GM12878 (cell line): ENCODE measurements around the gene BRD2. TPM values are rescaled to one million over a fixed set of nuclear protein-coding genes. Genes with fewer than 3 reads are reported as not detected.

Experiments
- ATF7 ChIP-seq: fragments of 450-650 bp; IDR thresholded peaks from 2 replicates; pipeline ENCODE4 v1.6.1; 2016; ENCODE audit warnings: low read depth, mild to moderate bottlenecking
- BMI1 ChIP-seq: fragments of 450-650 bp; IDR thresholded peaks from 2 replicates; pipeline ENCODE4 v1.6.1; 2016; ENCODE audit warnings: mild to moderate bottlenecking, moderate library complexity, borderline replicate concordance
- EED ChIP-seq: sonication (generic); IDR thresholded peaks from 2 replicates; pipeline ENCODE4 v1.6.1; 2016; ENCODE audit warnings: antibody characterized with exemption, low read depth
- EGR1 ChIP-seq, 2 experiments: IDR thresholded peaks; 1 replicate in 1 of 2; 2 replicates in 1 of 2; pipeline ENCODE4 v1.6.1; 2011 to 2012; ENCODE audit warnings: low read depth in 2 of 2, low read length in 2 of 2, borderline replicate concordance in 1 of 2, mild to moderate bottlenecking in 1 of 2, moderate library complexity in 1 of 2
- ELK1 ChIP-seq: IDR thresholded peaks from 2 replicates; pipeline ENCODE4 v1.6.1; 2012; ENCODE audit warnings: low read depth, low read length, improper control_type of control experiment
- EP300 ChIP-seq, 2 experiments: fragments of 150-350 bp in 1 of 2; IDR thresholded peaks; 2 replicates each; pipeline ENCODE4 v1.6.1; 2011 to 2012; ENCODE audit warnings: low read depth in 2 of 2, low read length in 2 of 2, borderline replicate concordance in 1 of 2, improper control_type of control experiment in 1 of 2, inconsistent platforms in 1 of 2; ENCODE audit not compliant: control insufficient read depth in 1 of 2
- GATAD2B ChIP-seq: fragments of 450-650 bp; conservative IDR thresholded peaks from 2 replicates; pipeline ENCODE4 v1.6.1; 2017; ENCODE audit warnings: low read depth, mild to moderate bottlenecking, moderate library complexity
- HDAC2 ChIP-seq: fragments of 200-600 bp; sonication (generic); IDR thresholded peaks from 2 replicates; pipeline ENCODE4 v1.6.1; 2017
- MAX ChIP-seq: IDR thresholded peaks from 2 replicates; pipeline ENCODE4 v1.6.1; 2012; ENCODE audit warnings: low read depth, low read length, improper control_type of control experiment
- MYB ChIP-seq: fragments of 150-350 bp; IDR thresholded peaks from 2 replicates; pipeline ENCODE4 v1.6.1; 2014; ENCODE audit warnings: mild to moderate bottlenecking, low read depth, low read length, borderline replicate concordance
- MYC ChIP-seq: IDR thresholded peaks from 2 replicates; pipeline ENCODE4 v1.6.1; 2011; ENCODE audit warnings: mild to moderate bottlenecking, low read length, moderate library complexity, inconsistent platforms; ENCODE audit not compliant: insufficient read depth, insufficient replicate concordance, insufficient read length, severe bottlenecking
- NFIC ChIP-seq: IDR thresholded peaks from 2 replicates; pipeline ENCODE4 v1.6.1; 2012; ENCODE audit warnings: low read depth, mild to moderate bottlenecking, inconsistent platforms, low read length, moderate library complexity
- NKRF ChIP-seq: fragments of 450-650 bp; conservative IDR thresholded peaks from 2 replicates; pipeline ENCODE4 v1.6.1; 2017; ENCODE audit warnings: mild to moderate bottlenecking, moderate library complexity
- RAD21 ChIP-seq: IDR thresholded peaks from 2 replicates; pipeline ENCODE4 v1.6.1; 2011; ENCODE audit warnings: mild to moderate bottlenecking, low read depth, low read length, moderate library complexity; ENCODE audit not compliant: insufficient read depth
- RCOR1 ChIP-seq: conservative IDR thresholded peaks from 2 replicates; pipeline ENCODE4 v1.6.1; 2012; ENCODE audit warnings: low read depth, low read length, improper control_type of control experiment
- SIX5 ChIP-seq: IDR thresholded peaks from 2 replicates; pipeline ENCODE4 v1.6.1; 2011; ENCODE audit warnings: mild to moderate bottlenecking, low read depth, low read length, moderate library complexity; ENCODE audit not compliant: severe bottlenecking
- TARDBP ChIP-seq: IDR thresholded peaks from 2 replicates; pipeline ENCODE4 v1.6.1; 2016; ENCODE audit warnings: borderline replicate concordance
- ZBED1 ChIP-seq: IDR thresholded peaks from 2 replicates; pipeline ENCODE4 v1.6.1; 2016; ENCODE audit warnings: borderline replicate concordance
- ZNF217 ChIP-seq: fragments of 450-650 bp; IDR thresholded peaks from 2 replicates; pipeline ENCODE4 v1.6.1; 2017; ENCODE audit warnings: antibody characterized with exemption, mild to moderate bottlenecking
- ZNF384 ChIP-seq: IDR thresholded peaks from 2 replicates; pipeline ENCODE4 v1.6.1; 2012; ENCODE audit warnings: low read depth, mild to moderate bottlenecking, low read length, improper control_type of control experiment, borderline replicate concordance
- polyA plus RNA-seq, 11 experiments: library from polyadenylated mRNA; depleted of rRNA in 4 of 11; unstranded in 6 of 11; stranded (reverse) in 5 of 11; fragments of >200 nt; fragmentation: Nextera tagmentation in 4 of 11; fragmentation: Illumina TruSeq in 1 of 11; extraction: Ambion mirVana in 4 of 11; extraction: Trizol in 1 of 11; gene quantifications; 1 replicate in 1 of 11; 2 replicates in 10 of 11; pipeline versions ENCODE4 v1.2.1 to v1.2.3, GENCODE V29; 2011 to 2016; ENCODE audit warnings: inconsistent platforms in 2 of 11, missing spikeins in 2 of 11, low read depth in 1 of 11
- total RNA-seq, 4 experiments: library from RNA; depleted of rRNA in 3 of 4; stranded (reverse); fragments of >200 nt in 3 of 4; fragmentation: Illumina TruSeq in 1 of 4; extraction: Trizol in 1 of 4; gene quantifications; 2 replicates each; pipeline versions ENCODE4 v1.2.1 to v1.2.3, GENCODE V29; 2013 to 2021
- TF ChIP-seq, protein P1 (sequence below): fragments of 450-650 bp; IDR thresholded peaks from 2 replicates; pipeline ENCODE4 v1.6.1; 2016; ENCODE audit warnings: mild to moderate bottlenecking
- TF ChIP-seq, protein P2 (sequence below): IDR thresholded peaks from 2 replicates; pipeline ENCODE4 v1.6.1; 2011; ENCODE audit warnings: borderline replicate concordance, low read depth, mild to moderate bottlenecking, moderate library complexity, mixed read lengths, low read length; ENCODE audit not compliant: insufficient read depth; ENCODE audit errors: extremely low read length

Gene BRD2
- total and polyA plus RNA-seq, 10 of the 15 experiments (the other 5 are each of a cell fraction or from before 2014, with no cell fraction given) = 32.2 to 239 (median 139) TPM

DNA sequence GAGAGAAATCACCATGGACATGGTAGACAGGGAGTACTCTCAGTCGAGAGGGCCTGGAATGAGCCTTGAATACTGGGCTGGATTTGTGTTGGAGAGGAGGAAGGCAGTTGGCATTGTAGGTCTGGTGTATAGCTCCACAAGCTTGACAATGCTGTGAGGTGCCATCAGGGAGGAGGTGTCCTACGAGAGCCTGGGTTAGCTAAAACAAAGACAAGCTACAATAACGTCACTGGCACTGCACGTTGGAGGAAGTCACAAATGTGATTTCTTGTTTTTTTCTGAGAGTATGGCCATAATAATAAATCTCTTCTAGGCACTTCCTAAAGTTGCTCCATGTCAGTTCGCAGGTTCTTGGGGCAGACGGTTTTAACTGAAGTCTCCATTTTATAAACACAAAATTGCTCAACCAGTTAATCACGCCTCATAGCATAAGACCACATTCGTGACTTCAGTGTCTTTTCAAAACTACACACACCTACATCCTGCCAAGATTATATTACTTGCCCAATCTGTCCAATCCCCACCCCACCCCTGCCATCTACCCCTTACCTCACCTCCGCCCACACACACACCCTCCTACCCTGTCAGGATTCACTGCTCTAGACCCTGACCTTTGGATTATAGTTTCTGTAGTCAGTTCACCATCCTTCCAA is 23.2 kb upstream of the BRD2 start (continued):
- TF ChIP-seq, protein P1, sequence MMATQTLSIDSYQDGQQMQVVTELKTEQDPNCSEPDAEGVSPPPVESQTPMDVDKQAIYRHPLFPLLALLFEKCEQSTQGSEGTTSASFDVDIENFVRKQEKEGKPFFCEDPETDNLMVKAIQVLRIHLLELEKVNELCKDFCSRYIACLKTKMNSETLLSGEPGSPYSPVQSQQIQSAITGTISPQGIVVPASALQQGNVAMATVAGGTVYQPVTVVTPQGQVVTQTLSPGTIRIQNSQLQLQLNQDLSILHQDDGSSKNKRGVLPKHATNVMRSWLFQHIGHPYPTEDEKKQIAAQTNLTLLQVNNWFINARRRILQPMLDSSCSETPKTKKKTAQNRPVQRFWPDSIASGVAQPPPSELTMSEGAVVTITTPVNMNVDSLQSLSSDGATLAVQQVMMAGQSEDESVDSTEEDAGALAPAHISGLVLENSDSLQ = no peak
- TF ChIP-seq ATF7 (peak; percentile 62), NFIC (peak; percentile 80), ZNF217 (no peak), EGR1 (IDR thresholded peaks at IDR 0.05; ENCODE audit: borderline replicate concordance in 1 of 2, low read depth in 2 of 2, low read length in 2 of 2) (peak in 1 of 2 experiments; percentile 95; a peak in 2 of 3 replicates), GATAD2B (no peak), HDAC2 (no peak), MYB (no peak), ZNF384 (no peak), ZBED1 (0 out of 2 replicates have a peak, but pooled peaks have one; percentile 66), NKRF (no peak), ELK1 (no peak), RCOR1 (no peak), RAD21 (no peak), TARDBP (no peak), EP300 (IDR thresholded peaks at IDR 0.05; ENCODE audit: borderline replicate concordance in 1 of 2, control insufficient read depth in 1 of 2, low read depth in 2 of 2, low read length in 2 of 2) (peak; percentile 33 to 64; a peak in 1 of 4 replicates), SIX5 (peak; percentile 1), EED (peak; percentile 71), BMI1 (no peak), MYC (no peak), MAX (no peak; the same call in 1 of the 2 replicates)
- TF ChIP-seq, protein P2, sequence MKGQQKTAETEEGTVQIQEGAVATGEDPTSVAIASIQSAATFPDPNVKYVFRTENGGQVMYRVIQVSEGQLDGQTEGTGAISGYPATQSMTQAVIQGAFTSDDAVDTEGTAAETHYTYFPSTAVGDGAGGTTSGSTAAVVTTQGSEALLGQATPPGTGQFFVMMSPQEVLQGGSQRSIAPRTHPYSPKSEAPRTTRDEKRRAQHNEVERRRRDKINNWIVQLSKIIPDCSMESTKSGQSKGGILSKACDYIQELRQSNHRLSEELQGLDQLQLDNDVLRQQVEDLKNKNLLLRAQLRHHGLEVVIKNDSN = no peak
